D721Med (cell line): ENCODE results near the gene SKOR1.

Experiments
- DNase-seq: peaks from one replicate; pipeline ENCODE4 v3.0.0; 2011; ENCODE audit warnings: low spot score; ENCODE audit not compliant: insufficient read length
- FAIRE-seq: peaks from 2 replicates; lab custom pipeline; 2011; peaks lifted over from hg19 to GRCh38; lab: Jason Lieb, UNC
- CTCF ChIP-seq: IDR thresholded peaks from 2 replicates; pipeline ENCODE4 v1.5.1; 2012; ENCODE audit warnings: mild to moderate bottlenecking, control low read depth; ENCODE audit not compliant: insufficient read depth; ENCODE audit errors: missing control alignments

The SKOR1 gene

GRCh38 chr15:67834581-67835296 is 9.4 kb downstream of the SKOR1 start:
- FAIRE-seq (no peak), DNase-seq (no peak)
- no peak for TF ChIP-seq CTCF

DNA sequence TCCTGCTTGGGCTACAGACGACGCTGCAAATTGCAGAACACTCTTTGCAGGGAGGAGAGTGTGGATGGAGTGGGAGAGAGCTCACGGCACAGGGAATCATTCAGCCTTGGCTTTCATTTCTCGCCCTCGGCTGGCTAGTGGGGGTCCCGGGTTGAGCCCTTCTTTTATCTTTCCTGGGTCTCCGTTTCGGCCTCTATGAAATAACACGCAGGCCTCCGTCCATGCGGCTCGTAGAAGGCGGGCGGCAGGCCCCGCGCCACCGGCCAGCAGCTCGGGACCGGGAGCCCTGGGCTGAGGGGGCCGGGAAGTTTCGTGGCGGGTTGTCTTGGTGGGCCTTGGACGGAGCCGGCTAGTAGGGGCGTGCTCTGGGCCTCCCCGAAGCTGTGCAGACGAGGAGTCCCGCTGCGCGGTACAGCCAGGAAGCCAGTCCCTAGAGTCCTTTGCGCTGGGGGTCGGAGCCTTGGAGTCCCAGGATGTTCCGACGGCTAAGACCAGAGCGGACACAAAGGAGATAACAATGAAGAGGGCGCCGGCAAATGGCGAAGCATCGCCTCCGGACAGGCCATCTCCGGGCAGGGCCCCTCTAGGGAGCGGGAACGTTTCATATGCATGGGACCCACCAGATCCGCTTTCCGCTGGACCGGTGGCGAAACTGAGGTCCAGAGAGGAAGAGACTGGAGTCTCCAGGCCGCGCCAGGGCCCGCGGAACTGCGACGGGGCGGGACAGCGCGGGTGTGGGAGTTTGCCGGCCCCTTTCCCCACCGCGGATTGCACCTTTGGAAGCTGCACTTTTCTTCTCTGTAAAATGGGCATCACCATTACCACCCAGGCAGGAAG is 10.2 kb downstream of the SKOR1 start:
- no peak for TF ChIP-seq CTCF
- DNase-seq (no peak), FAIRE-seq (no peak)

GRCh38 chr15:67836134-67836455 is 10.8 kb downstream of the SKOR1 start:
- FAIRE-seq (no peak), DNase-seq (no peak)
- no peak for TF ChIP-seq CTCF

GRCh38 chr15:67836477-67836876 is 11.2 kb downstream of the SKOR1 start:
- DNase-seq (no peak), FAIRE-seq (no peak)
- peak; percentile 83 for TF ChIP-seq CTCF

DNA sequence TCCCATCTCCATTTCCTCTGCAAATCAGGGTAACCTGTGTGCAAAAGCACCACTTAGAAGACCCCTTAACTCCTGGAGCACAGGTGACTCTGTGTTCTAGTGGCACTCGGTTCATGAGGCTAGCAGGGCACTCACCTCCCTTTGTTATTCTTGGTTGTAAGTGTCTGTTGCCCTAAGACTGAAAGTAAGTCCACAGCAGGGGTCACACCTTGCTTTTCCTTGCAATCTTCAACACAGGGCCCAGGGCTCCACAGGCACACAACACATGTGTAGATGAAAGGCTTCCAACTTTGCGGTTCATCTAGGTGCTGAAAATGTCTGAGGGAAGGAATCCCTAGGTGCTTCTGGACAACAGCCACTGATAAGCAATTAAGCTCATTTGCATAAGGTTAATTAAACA is 11.6 kb downstream of the SKOR1 start:
- FAIRE-seq (no peak), DNase-seq (no peak)
- no peak for TF ChIP-seq CTCF

DNA sequence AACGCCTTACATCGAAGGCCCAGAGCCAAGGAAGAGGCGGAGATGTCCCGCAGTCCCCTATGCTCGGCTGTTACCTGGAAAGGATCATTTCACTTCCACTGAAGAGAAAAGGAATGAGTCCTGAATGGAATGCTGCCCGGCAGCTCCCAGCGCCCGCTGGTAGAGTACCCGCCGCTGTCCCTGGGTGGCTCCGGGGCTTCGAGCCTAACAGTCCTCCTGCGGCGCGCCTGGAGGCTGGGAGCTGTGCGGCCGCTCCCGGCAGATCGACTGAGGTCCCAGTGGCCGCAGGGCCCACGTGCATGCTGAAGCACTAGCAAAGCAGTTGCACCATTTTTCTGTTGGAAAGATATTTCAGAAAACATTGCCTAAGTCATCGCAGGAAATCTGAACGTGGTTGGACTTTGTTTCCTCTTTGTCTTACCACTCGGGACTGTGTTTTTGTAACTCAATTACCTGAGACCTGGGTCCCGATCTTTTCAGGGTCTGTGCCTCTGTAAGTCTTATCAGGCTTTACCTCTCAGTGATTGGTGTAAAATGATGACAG is 13.6 kb downstream of the SKOR1 start:
- no peak for FAIRE-seq
- no peak for TF ChIP-seq CTCF
- DNase-seq = no peak
